Panc1 (cell line): ENCODE results near the gene PTPRO.

Source experiments
- POLR2AphosphoS5 ChIP-seq: IDR thresholded peaks from 2 replicates; pipeline ENCODE4 v1.6.1; 2012; ENCODE audit warnings: mild to moderate bottlenecking, low read depth, low read length, moderate library complexity
- REST ChIP-seq, 2 experiments: IDR thresholded peaks; 2 replicates each; pipeline ENCODE4 v1.6.1; 2011 to 2012; ENCODE audit warnings: low read depth in 2 of 2, control low read depth in 1 of 2, low read length in 1 of 2, mild to moderate bottlenecking in 1 of 2, moderate library complexity in 1 of 2; ENCODE audit not compliant: insufficient read depth in 1 of 2
- TF ChIP-seq, protein P1 (sequence below): fragments of 450-650 bp; IDR thresholded peaks from 2 replicates; pipeline ENCODE4 v1.5.1; 2017; ENCODE audit warnings: mild to moderate bottlenecking

DNA sequence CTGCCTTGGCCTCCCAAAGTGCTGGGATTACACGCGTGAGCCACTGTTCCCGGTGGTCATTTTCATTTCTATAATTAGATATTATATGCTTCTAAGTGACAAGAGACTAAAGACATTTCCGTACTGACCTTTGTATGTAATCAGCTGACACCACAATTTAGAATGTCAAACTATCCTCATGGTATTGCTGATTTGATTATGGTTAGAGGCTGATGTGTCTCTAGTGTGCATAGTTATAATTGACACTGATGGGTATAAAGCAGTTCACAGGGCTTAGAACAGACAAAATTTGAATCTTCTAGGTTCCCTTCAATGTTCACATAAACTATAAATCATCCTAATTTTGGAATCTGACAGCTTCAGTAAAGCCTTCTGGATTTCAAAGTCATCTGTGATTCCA, 192.7 kb downstream of the PTPRO start:
- no peak for TF ChIP-seq POLR2AphosphoS5
- TF ChIP-seq, protein P1, sequence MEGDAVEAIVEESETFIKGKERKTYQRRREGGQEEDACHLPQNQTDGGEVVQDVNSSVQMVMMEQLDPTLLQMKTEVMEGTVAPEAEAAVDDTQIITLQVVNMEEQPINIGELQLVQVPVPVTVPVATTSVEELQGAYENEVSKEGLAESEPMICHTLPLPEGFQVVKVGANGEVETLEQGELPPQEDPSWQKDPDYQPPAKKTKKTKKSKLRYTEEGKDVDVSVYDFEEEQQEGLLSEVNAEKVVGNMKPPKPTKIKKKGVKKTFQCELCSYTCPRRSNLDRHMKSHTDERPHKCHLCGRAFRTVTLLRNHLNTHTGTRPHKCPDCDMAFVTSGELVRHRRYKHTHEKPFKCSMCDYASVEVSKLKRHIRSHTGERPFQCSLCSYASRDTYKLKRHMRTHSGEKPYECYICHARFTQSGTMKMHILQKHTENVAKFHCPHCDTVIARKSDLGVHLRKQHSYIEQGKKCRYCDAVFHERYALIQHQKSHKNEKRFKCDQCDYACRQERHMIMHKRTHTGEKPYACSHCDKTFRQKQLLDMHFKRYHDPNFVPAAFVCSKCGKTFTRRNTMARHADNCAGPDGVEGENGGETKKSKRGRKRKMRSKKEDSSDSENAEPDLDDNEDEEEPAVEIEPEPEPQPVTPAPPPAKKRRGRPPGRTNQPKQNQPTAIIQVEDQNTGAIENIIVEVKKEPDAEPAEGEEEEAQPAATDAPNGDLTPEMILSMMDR = no peak
- no peak for TF ChIP-seq REST (IDR thresholded peaks at IDR 0.05; ENCODE audit: insufficient read depth in 1 of 2, low read depth in 2 of 2, low read length in 1 of 2)
